Measurements from ENCODE around the gene ANO3. TPM values are rescaled to one million over a fixed set of nuclear protein-coding genes. Genes with fewer than 3 reads are reported as not detected.

ANO3 gene
- total and polyA plus RNA-seq, 4 donors = under 0.01 to 2.0 (median 0.40) TPM

DNA sequence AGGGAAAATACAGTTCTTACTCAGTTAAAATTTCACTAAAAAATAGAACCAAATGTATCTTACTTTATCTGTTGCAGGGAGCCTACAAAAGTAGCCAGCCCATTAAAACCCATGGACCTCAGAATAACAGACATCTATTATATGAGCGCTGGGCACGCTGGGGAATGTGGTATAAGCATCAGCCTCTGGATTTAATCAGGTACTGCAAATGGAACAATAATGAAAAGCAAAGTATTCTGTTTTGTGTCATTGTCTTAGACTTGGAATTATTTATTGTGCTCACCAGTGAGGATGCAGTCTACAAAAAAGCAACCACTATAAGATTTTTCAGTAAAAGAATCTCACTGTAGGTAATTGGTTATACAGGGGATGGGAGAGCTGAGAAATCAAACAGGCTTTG is 209.9 kb downstream of the ANO3 start:
- no peaks in the 10 kb centered on the region for H3K27me3 ChIP-seq (ENCODE audit: control insufficient read depth in 4 of 4, insufficient read depth in 4 of 4, low read length in 3 of 4)
- no peak overlapping the region for H3K27ac ChIP-seq (ENCODE audit: low read depth in 1 of 2, low read length in 2 of 2)
- DNase-seq (ENCODE audit: low spot score) = no peak
- no peaks in the 10 kb centered on the region for H3K9me3 ChIP-seq (ENCODE audit: control insufficient read depth in 4 of 4, low read length in 3 of 4)
- H3K4me3 ChIP-seq (ENCODE audit: low read depth in 1 of 3, low read length in 3 of 3) = no peak overlapping the region
- WGBS = 87% methylated on average over 2 of the region's 2 CpGs
- H3K36me3 ChIP-seq (ENCODE audit: control insufficient read depth in 4 of 4, insufficient read depth in 3 of 4, low read depth in 1 of 4, low read length in 3 of 4) = no peaks in the 10 kb centered on the region
- no peaks in the 10 kb centered on the region for H3K4me1 ChIP-seq (ENCODE audit: control insufficient read depth in 4 of 4, insufficient read depth in 4 of 4, low read length in 3 of 4)
- TF ChIP-seq, protein P1, sequence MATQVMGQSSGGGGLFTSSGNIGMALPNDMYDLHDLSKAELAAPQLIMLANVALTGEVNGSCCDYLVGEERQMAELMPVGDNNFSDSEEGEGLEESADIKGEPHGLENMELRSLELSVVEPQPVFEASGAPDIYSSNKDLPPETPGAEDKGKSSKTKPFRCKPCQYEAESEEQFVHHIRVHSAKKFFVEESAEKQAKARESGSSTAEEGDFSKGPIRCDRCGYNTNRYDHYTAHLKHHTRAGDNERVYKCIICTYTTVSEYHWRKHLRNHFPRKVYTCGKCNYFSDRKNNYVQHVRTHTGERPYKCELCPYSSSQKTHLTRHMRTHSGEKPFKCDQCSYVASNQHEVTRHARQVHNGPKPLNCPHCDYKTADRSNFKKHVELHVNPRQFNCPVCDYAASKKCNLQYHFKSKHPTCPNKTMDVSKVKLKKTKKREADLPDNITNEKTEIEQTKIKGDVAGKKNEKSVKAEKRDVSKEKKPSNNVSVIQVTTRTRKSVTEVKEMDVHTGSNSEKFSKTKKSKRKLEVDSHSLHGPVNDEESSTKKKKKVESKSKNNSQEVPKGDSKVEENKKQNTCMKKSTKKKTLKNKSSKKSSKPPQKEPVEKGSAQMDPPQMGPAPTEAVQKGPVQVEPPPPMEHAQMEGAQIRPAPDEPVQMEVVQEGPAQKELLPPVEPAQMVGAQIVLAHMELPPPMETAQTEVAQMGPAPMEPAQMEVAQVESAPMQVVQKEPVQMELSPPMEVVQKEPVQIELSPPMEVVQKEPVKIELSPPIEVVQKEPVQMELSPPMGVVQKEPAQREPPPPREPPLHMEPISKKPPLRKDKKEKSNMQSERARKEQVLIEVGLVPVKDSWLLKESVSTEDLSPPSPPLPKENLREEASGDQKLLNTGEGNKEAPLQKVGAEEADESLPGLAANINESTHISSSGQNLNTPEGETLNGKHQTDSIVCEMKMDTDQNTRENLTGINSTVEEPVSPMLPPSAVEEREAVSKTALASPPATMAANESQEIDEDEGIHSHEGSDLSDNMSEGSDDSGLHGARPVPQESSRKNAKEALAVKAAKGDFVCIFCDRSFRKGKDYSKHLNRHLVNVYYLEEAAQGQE (IDR thresholded peaks at IDR 0.05) = no peak
- TF ChIP-seq TAF1 (conservative IDR thresholded peaks at IDR 0.05) (no peak), NR2F2 (IDR thresholded peaks at IDR 0.05) (no peak), FOXA2 (IDR thresholded peaks at IDR 0.05) (no peak), EGR1 (IDR thresholded peaks at IDR 0.05; ENCODE audit: low read depth in 2 of 2) (no peak), RXRA (IDR thresholded peaks at IDR 0.05) (no peak), HNF4A (conservative IDR thresholded peaks at IDR 0.05) (no peak)
- TF ChIP-seq, protein P2, sequence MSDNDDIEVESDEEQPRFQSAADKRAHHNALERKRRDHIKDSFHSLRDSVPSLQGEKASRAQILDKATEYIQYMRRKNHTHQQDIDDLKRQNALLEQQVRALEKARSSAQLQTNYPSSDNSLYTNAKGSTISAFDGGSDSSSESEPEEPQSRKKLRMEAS (IDR thresholded peaks at IDR 0.05) = no peak
- TF ChIP-seq, protein P3, sequence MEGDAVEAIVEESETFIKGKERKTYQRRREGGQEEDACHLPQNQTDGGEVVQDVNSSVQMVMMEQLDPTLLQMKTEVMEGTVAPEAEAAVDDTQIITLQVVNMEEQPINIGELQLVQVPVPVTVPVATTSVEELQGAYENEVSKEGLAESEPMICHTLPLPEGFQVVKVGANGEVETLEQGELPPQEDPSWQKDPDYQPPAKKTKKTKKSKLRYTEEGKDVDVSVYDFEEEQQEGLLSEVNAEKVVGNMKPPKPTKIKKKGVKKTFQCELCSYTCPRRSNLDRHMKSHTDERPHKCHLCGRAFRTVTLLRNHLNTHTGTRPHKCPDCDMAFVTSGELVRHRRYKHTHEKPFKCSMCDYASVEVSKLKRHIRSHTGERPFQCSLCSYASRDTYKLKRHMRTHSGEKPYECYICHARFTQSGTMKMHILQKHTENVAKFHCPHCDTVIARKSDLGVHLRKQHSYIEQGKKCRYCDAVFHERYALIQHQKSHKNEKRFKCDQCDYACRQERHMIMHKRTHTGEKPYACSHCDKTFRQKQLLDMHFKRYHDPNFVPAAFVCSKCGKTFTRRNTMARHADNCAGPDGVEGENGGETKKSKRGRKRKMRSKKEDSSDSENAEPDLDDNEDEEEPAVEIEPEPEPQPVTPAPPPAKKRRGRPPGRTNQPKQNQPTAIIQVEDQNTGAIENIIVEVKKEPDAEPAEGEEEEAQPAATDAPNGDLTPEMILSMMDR (IDR thresholded peaks at IDR 0.05; ENCODE audit: low read depth, low read length, missing input control) = no peak
- no peak overlapping the region for H3K9ac ChIP-seq (ENCODE audit: low read depth in 1 of 2, low read length in 2 of 2)

- DNase-seq (ENCODE audit: low spot score) = no peak
- no peaks in the 10 kb centered on the region for H3K9me3 ChIP-seq (ENCODE audit: control insufficient read depth in 4 of 4, low read length in 3 of 4)
- H3K27ac ChIP-seq (ENCODE audit: low read depth in 1 of 2, low read length in 2 of 2) = no peak overlapping the region
- no peak overlapping the region for H3K9ac ChIP-seq (ENCODE audit: low read depth in 1 of 2, low read length in 2 of 2)
- H3K4me1 ChIP-seq (ENCODE audit: control insufficient read depth in 4 of 4, insufficient read depth in 4 of 4, low read length in 3 of 4) = no peaks in the 10 kb centered on the region
- no peaks in the 10 kb centered on the region for H3K36me3 ChIP-seq (ENCODE audit: control insufficient read depth in 4 of 4, insufficient read depth in 3 of 4, low read depth in 1 of 4, low read length in 3 of 4)
- no peaks in the 10 kb centered on the region for H3K27me3 ChIP-seq (ENCODE audit: control insufficient read depth in 4 of 4, insufficient read depth in 4 of 4, low read length in 3 of 4)
- no peak overlapping the region for H3K4me3 ChIP-seq (ENCODE audit: low read depth in 1 of 3, low read length in 3 of 3)
- TF ChIP-seq YY1 (IDR thresholded peaks at IDR 0.05) = no peak
- no peak for TF ChIP-seq HNF4A (conservative IDR thresholded peaks at IDR 0.05)
- TF ChIP-seq TAF1 (conservative IDR thresholded peaks at IDR 0.05) = no peak
- no peak for TF ChIP-seq JUND (IDR thresholded peaks at IDR 0.05)
- TF ChIP-seq, protein P1 (IDR thresholded peaks at IDR 0.05) = no peak
- TF ChIP-seq RAD21 (IDR thresholded peaks at IDR 0.05) = no peak
- no peak for TF ChIP-seq GABPA (IDR thresholded peaks at IDR 0.05 in 1 of 2, conservative IDR thresholded peaks at IDR 0.05 in 1 of 2)
- TF ChIP-seq RXRA (IDR thresholded peaks at IDR 0.05) = no peak
- TF ChIP-seq, protein P2 (IDR thresholded peaks at IDR 0.05) = no peak
- TF ChIP-seq FOXA1 (IDR thresholded peaks at IDR 0.05) = no peak
- TF ChIP-seq ATF3 (IDR thresholded peaks at IDR 0.05) = no peak
- no peak for TF ChIP-seq NR2F2 (IDR thresholded peaks at IDR 0.05)
- no peak for TF ChIP-seq FOXA2 (IDR thresholded peaks at IDR 0.05)
- TF ChIP-seq, protein P3 (IDR thresholded peaks at IDR 0.05; ENCODE audit: low read depth, low read length, missing input control) = no peak
- TF ChIP-seq EGR1 (IDR thresholded peaks at IDR 0.05; ENCODE audit: low read depth in 2 of 2) = no peak
- TF ChIP-seq ZBTB33 (IDR thresholded peaks at IDR 0.05) = no peak
- 56% methylated on average over 2 of the region's 2 CpGs for WGBS
Observed at GRCh38 chr11:26549176-26549575, 217.2 kb downstream of the ANO3 start.
